NCI-H345 treated with DMSO at 0.1 percent for 48 hours (cell line): ENCODE data around the gene PPARA.

Source experiments
- DNase-seq: peaks from one replicate; lab custom pipeline; 2025; ENCODE audit not compliant: unreplicated experiment; lab: John Stamatoyannopoulos, UW

Gene PPARA

GRCh38 chr22:46142548-46143490 is 7.5 kb upstream of the PPARA start:
- DNase-seq, result no peak

GRCh38 chr22:46143491-46144147 is 6.7 kb upstream of the PPARA start:
- no peak for DNase-seq

- no peak for DNase-seq
Observed at GRCh38 chr22:46145361-46145851, 4.9 kb upstream of the PPARA start.

GRCh38 chr22:46145896-46146295 is 4.4 kb upstream of the PPARA start:
- DNase-seq, result no peak

GRCh38 chr22:46146329-46146728 is 4.0 kb upstream of the PPARA start:
- no peak for DNase-seq

- DNase-seq, result no peak
Observed at GRCh38 chr22:46147061-46147460, 3.3 kb upstream of the PPARA start.

GRCh38 chr22:46147471-46148267 is 2.7 kb upstream of the PPARA start:
- no peak for DNase-seq

GRCh38 chr22:46148336-46148735 is 2.0 kb upstream of the PPARA start:
- no peak for DNase-seq

GRCh38 chr22:46148816-46149511 is 1.4 kb upstream of the PPARA start:
- no peak for DNase-seq

GRCh38 chr22:46149512-46150033 is 753 bp upstream of the PPARA start:
- no peak for DNase-seq

GRCh38 chr22:46150655-46151477 is 540 bp downstream of the PPARA start:
- no peak for DNase-seq

GRCh38 chr22:46153930-46154329 is 3.6 kb downstream of the PPARA start:
- DNase-seq, result no peak

- DNase-seq, result no peak
Observed at GRCh38 chr22:46156031-46156430, 5.7 kb downstream of the PPARA start.

GRCh38 chr22:46158283-46158682 is 8.0 kb downstream of the PPARA start:
- DNase-seq, result no peak

GRCh38 chr22:46159212-46159611 is 8.9 kb downstream of the PPARA start:
- no peak for DNase-seq

GRCh38 chr22:46159777-46160176 is 9.5 kb downstream of the PPARA start:
- DNase-seq, result no peak

GRCh38 chr22:46162285-46162684 is 12.0 kb downstream of the PPARA start:
- peak; percentile 32 for DNase-seq

- no peak for DNase-seq
Observed at GRCh38 chr22:46162771-46163556, 12.6 kb downstream of the PPARA start.

GRCh38 chr22:46163557-46163888 is 13.2 kb downstream of the PPARA start:
- DNase-seq, result no peak
